ENCODE results near the gene ACTL7B.

DNA sequence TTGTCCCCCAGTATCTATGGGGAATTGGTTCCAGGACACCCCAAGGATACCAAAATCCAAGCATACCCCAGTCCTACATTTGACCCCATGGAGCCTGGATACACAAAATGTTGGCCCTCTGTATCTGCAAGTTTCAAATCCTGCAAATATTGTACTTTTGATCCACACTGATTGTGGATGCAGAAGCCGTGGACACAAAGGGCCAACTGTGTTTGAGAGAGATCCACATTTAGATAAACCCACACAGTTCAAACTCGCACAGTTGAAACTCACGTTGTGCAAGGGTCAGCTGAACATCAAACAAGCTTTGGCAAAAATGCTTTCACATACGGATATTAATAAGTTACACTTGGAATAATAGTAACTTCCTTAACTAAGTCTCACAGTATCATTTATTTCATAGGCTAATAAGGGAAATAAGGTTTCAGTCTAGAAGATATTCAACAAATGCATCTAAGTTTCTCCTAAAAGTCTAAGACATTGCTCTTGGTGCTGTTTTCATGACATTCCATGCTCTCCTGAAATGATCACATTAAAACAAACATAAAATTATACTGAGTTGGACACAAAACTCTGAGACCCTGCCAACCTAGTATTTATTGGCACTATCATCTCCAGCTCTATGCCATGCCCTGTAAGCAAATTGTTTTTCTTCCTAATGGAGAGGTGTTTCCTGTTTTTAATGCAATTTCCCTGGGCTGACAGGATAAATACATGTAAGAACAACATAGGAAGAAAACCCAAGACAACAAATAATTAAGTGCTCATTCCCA is 38.6 kb upstream of the ACTL7B start:
- TF ChIP-seq, protein P1, sequence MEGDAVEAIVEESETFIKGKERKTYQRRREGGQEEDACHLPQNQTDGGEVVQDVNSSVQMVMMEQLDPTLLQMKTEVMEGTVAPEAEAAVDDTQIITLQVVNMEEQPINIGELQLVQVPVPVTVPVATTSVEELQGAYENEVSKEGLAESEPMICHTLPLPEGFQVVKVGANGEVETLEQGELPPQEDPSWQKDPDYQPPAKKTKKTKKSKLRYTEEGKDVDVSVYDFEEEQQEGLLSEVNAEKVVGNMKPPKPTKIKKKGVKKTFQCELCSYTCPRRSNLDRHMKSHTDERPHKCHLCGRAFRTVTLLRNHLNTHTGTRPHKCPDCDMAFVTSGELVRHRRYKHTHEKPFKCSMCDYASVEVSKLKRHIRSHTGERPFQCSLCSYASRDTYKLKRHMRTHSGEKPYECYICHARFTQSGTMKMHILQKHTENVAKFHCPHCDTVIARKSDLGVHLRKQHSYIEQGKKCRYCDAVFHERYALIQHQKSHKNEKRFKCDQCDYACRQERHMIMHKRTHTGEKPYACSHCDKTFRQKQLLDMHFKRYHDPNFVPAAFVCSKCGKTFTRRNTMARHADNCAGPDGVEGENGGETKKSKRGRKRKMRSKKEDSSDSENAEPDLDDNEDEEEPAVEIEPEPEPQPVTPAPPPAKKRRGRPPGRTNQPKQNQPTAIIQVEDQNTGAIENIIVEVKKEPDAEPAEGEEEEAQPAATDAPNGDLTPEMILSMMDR (IDR thresholded peaks at IDR 0.05; ENCODE audit: insufficient read depth, low read length), result no peak
- TF ChIP-seq, protein P2, sequence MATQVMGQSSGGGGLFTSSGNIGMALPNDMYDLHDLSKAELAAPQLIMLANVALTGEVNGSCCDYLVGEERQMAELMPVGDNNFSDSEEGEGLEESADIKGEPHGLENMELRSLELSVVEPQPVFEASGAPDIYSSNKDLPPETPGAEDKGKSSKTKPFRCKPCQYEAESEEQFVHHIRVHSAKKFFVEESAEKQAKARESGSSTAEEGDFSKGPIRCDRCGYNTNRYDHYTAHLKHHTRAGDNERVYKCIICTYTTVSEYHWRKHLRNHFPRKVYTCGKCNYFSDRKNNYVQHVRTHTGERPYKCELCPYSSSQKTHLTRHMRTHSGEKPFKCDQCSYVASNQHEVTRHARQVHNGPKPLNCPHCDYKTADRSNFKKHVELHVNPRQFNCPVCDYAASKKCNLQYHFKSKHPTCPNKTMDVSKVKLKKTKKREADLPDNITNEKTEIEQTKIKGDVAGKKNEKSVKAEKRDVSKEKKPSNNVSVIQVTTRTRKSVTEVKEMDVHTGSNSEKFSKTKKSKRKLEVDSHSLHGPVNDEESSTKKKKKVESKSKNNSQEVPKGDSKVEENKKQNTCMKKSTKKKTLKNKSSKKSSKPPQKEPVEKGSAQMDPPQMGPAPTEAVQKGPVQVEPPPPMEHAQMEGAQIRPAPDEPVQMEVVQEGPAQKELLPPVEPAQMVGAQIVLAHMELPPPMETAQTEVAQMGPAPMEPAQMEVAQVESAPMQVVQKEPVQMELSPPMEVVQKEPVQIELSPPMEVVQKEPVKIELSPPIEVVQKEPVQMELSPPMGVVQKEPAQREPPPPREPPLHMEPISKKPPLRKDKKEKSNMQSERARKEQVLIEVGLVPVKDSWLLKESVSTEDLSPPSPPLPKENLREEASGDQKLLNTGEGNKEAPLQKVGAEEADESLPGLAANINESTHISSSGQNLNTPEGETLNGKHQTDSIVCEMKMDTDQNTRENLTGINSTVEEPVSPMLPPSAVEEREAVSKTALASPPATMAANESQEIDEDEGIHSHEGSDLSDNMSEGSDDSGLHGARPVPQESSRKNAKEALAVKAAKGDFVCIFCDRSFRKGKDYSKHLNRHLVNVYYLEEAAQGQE (IDR thresholded peaks at IDR 0.05; ENCODE audit: insufficient replicate concordance, low read depth), result no peak
